C1 segment of cervical spinal cord (tissue), 14 donors: ENCODE results near the gene COPE.
"Not testable (repeated sequence)": the region's sequence is repeated elsewhere in the genome, so short reads cannot be mapped to it uniquely, and the experiment has no call there.

Experiments used
- DNase-seq, 14 donors: peaks; one replicate each; lab custom pipeline; 2025; lab: John Stamatoyannopoulos, UW

Gene COPE

DNA sequence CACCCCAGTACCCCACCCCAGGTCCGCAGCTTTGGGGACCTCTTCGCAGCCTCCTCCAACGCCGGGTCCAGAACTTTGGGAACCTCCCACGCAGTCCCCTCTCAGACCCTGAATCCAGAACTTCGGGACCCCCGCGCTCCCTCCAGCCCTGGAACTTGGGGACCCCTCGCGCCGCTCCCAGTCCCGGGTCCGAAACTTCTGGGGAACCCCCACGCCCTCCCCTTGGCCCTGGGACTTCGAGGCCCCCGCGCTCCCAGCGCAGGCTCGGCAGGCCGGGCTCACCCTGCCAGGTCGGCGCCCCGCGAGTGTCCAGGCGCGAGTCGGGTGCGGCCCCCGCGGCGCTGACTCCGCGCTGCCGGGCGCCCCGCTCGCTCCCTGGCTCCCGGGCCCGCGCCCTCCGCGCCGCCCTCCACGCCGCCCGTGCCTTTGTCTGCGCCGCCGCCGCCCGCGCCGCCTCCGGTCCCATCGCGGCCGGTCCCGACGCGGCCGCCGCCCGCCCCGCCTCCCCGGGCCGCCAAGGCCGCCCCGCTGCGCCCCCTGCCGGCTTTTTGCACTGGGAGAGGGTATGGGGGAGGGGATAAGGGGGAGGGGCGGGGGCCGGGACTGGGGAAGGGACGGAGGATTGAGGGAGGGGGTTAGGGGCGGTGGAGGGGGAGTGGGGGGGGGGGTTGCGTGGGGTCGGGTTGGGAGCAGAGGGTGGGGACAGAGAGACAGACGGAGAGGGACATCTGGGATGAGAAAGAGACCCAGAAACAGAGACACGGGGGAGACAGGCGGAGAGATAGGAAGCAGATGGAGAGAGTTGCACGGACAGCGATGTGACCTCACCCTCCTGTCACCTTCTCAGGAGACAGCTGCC is 21.8 kb upstream of the COPE start, which contains the start of gene HOMER3:
Gene HOMER3 (minus strand): TSS at position 449 of the 859 bp plus-strand sequence. CDS start 2,235 bp downstream, outside the sequence.
- peak in 12 of 14 donors; percentile 47 to 90 (median 68) for DNase-seq

DNA sequence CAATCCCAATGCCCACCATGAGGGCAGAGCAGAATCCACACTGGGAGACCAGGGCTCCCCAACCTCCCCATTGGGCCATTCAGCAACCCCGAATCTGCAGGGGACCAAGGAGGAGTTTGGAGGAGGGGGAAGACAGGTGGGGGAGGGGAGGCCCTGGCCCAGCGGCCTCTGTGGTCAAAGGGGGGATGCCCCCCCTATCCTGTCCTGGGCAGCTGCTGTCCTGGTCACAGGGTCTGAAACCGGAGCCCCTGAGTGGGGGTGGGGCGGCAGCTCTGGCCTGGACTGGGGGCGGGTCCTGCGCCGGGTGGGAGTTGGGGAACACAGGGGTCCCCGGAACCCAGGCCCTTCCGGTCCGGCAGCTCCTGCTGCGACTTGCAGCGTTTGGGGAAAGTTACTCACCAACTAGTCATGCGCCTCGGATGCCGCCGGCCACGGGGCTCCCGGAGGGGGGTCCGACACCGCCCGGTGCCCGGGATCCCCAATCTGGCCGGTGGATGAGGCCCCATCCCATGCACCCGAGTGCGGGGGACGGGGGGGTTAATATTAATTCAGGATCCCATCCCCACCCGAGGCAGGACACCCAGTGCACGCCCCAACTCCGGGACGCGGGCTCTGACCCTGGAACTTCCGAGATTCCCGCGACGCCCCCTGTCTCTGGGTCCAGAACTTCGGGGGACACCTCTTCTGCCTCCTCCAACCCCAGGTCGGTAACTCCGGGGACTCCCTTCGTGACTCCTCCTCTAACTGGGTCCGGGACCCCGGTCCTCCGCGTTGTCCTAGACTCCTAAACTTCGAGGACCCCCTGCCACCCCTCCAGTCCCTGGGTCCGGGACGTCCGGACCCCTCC is 21.0 kb upstream of the COPE start:
- DNase-seq = peak in 12 of 14 donors; percentile 18 to 82 (median 54)

DNA sequence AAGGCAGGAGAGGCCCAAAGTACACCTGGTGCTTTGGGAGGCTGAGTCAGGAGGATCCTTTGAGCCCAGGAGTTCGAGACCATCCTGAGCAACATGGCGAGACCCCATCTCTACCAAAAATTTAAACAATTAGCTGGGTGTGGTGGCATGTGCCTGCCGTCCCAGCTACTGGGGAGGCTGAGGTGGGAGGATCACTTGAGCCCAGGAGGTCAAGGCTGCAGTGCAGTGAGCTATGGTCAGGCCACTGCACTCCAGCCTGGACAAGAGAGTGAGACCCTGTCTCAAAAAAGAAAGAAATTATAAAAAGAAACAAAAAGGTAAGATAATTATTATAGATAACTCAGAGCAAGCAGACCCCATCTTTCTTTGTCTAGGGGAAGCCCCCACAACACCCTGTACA is 20.0 kb upstream of the COPE start:
- no peak for DNase-seq

DNA sequence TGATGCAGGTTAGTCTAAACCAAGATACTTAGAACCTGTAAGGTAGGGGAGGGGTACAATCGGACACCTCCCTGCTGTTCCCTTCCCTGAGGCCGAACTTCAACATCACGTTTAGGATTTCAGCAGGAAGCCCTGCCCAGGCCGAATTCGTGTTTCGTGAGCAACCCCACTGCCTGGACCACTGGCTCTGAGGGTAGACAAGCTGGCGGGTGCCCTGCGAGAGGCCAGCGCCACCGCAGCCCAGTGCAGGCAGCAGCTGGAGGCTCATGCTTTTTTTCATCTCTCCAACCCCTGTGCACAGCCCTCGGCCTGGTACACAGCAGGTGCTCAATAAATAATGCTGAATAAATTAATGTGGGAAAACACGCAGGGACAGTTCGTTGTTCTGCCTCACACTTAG is 14.1 kb upstream of the COPE start:
- DNase-seq = no peak

DNA sequence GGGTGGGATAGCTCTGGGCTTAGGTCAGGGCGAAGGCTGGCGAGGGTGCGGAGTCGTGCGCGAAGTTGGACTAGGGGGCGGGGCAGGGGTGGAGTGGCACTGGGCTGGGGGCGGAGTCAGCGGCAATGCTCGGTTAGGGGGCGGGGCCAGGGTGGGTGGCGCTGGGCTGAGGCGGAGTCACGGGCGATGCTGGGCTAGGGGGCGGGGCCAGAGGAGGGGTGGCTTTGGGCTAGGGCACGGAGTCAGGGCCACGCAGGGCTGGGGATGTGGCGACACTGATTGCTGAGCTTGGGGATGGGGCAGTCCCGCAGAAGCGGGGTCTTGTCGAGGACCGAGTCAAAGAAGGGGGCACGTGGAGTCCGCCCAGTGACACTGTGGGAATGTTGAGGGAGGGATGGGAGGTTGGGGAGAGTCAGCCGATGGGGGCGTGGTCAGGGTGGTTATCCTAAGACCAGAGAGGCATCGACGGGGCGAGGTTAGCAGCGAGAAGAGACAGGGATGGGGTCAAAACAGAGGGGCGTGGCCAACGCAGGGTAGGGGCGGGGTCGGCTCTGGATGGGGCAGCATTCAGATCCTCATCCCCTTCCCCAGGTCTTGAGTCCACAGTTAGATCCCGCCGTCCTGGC is 13.1 kb upstream of the COPE start:
- peak in 9 of 14 donors; percentile 3 to 61 (median 39) for DNase-seq

DNA sequence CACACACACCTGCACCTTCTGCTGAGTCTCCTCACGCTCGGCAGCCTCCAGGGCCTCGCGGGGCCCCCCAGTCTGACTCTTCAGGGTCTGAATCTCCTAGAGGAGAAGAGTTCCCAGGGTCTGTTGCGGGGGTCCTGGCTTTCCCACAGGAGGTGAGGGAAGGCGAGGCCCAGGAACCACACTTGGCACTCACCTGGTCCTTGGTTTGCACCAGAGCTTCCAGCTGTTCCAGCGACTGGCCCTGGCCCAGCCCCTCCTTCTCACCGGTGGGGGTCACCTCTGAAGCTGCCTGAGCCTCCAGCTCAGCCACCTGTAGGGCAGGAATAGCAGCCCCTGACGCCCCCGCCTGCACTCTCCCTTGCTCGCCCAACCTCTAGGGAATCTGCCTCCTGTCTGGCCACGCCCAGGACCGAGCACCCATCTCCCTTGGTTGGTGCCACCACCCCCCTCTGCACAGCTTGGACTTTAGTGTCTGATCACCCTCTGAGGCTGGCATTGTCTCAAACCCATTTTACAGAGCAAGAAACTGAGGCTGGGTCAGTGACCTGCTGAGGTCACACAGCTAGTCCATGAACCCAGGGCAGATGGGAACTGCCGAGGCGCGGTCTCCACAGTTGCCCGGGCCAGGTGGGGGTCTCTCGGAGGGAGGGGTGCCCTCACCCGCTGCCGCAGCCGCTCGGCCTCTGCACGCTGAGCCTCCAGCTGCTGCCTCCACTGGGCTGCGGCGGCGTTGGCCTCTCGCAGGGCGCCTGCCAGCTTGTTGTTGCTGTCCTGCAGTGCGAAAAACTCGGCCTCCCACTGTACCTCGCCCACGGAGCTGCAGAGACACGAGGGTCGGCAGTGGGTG is 12.4 kb upstream of the COPE start:
- DNase-seq = no peak

DNA sequence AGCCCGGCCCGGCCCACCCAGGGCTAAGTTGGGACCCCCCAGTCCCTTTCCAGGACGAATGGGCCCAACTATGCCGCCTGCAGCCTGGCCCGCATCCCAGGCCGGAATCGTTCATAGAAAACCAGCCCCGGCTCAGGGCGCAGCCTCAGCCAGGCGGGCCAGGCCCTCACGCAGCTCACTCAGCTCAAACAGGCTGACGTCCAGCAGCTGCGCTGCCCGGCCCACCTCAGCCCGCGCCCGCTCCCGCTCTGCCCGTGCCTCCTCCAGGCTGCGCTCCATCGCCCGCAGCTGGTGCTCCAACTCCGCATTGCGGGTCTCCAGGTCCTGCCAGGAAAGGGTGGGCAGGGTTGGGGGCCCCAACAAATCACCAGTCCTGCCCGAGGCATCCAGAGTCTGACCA is 10.1 kb upstream of the COPE start:
- DNase-seq = no peak

DNA sequence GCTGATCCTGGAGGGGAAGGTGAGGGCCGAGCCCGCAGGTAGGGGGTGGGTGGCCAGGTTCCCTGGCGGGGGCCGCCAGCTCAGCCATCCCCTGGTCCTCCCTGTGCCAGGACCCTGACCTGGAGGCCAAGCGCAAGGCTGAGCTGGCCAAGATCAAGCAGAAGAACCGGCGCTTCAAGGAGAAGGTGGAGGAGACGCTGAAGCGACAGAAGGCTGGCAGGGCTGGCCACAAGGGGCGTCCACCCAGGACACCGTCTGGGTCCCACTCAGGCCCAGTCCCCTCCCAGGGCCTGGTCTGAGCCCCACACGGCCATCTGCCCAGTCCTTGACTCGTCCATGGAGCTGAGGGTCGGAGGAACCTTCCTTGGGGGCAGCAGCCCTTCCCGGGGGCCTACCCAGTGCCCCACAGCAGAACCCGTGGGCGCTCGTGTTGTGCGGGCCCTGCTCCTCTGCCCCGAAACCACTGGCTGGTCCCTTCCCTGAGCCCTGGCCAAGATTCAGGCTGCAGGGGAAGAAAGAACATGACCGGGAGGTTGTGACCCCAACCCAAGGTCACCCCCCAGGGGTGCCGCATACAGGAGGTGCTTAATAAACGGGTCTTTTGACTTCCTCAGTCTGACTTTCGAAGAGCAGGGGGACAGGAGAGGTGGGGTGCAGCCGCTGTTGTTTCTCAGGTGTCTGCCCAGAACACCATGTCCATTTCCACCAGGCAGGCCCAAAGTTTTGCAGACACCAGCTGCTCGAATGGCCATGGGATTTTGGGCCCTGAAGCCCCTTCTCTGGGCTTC is 9.0 kb upstream of the COPE start:
- DNase-seq = no peak

DNA sequence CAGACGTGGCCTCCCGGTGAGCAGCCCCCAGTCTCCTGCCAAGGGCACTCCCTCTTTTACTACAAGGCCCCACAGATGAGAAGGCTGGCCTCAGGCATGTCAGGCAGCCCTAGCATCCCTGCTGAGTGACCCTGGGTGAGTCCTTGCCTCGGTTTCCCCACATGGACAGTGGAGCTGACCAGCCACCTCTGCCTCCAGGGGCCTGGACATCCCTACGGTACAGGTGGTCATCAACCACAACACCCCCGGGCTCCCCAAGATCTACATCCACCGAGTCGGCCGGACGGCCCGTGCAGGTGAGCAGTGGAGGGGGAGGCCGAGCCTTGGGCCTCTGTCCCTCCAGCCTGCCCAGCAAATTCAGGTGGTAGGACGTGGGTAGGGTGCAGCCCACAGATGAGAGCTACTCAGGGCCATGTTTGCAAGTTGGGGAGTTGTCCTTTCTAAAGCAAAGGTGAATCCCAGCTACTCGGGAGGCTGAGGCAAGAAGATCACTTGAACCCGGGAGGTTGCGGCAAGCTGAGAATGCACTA is 5.6 kb upstream of the COPE start:
- no peak for DNase-seq

DNA sequence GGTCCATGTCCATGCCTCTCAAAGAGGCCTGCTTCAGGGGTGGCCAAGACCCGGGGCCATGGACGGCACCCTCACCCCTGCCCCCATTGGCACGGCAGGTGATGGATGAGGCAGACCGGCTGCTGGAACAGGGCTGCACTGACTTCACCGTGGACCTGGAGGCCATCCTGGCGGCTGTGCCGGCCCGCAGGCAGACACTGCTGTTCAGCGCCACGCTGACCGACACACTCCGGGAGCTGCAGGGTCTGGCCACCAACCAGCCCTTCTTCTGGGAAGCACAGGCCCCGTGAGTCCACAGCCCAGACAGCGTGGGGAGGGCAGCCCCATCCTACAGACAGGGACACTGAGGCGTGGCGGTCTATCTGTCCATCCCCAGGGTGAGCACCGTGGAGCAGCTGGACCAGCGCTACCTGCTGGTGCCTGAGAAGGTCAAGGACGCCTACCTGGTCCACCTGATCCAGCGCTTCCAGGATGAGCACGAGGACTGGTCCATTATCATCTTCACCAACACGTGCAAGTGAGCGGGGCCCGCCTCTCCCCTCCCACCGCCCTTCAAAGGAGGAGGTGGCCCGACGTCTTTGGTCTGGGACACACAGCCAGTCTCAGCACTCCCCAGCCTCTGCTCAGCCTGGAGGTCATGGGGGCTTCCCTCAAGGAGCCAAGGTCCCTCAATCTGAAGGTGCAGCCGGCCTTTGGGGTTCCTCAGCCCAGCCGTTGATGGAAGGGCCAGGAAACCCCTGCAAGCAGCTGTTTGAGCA is 3.2 kb upstream of the COPE start:
- DNase-seq = no peak

DNA sequence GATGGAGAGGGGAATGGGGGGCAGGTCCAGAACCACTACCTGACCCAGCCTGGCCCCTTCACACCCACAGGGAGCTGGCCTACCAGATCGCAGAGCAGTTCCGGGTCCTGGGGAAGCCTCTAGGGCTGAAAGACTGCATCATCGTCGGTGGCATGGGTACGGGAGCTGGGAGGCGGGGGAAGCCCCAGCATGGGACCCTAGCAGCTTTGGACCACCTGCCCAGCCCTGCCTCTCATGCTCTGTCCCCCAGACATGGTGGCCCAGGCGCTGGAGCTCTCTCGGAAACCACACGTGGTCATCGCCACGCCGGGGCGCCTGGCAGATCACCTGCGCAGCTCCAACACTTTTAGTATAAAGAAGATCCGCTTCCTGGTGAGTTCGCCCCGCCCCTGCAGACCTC is 2.4 kb upstream of the COPE start:
- no peak for DNase-seq

DNA sequence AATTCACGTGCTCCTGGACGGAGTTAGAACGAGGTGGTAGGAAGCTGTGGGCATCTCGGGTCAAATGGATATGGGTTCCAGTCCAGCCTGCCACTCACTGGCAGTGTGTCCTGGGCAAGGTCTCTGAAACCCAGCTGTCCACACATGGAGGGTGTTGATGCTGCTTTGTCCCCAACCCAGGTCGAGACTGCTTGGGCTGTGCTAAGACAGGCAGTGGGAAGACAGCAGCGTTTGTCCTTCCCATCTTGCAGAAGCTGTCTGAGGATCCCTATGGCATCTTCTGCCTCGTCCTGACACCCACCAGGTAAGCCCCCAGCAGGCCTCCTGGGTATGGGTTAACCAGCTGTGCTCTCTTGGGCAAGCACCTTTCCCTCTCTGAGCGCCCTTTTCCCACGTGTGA is 1.2 kb upstream of the COPE start:
- DNase-seq = no peak

DNA sequence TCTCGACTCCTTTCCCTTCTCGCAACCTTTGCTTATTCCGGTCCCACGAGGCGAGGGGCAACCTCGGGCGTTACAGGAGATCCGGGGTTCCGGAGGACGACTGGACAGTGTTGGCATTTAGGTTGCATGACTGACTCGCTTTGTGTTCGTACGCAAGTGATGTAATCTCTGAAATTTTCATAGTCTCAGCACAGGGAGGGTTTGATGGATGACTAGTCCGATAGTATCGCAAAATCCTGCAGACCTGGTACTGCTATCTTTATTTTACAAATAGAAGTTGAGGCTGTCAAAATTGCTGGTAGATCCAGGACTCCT is 670 bp upstream of the COPE start:
- DNase-seq = no peak

DNA sequence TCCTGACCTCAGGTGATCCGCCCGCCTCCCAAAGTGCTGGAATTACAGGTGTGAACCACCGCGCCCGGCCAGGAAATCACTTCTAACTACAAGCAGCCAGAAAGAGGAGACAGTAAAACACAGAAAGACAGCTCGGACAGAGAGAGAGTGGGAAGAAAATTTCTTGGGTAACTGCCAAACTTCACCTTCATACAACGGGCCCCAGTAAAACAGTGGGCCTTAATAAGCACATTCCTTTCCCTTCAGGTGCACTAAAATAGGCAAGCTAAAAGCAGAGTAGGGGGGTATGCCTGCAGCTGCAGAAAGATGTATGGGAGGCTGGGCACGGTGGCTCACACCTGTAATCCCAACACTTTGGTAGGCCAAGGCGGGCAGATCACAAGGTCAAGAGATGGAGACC is 1.6 kb downstream of the COPE start:
- DNase-seq = not testable (repeated sequence)

DNA sequence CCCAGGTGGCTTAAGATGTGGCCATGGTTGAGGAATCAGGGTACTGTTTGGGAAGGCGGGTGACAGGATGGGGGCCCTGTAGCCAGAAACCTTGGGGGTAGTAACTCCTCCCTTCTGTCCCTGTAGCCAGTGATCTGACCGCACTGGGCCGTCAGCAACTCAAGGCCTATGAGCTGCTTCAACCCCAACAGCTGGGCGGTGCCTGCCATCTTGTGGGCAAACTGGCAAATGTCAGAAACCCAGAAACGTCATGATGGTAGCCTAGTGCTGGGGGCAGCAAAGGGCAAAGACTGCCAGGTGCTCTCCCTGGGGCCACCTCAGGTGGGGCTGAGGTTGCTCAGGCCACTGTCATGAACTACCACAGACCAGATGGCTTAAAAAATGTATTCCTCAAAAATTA is 3.5 kb downstream of the COPE start:
- peak in 11 of 14 donors; percentile 13 to 66 (median 46) for DNase-seq

DNA sequence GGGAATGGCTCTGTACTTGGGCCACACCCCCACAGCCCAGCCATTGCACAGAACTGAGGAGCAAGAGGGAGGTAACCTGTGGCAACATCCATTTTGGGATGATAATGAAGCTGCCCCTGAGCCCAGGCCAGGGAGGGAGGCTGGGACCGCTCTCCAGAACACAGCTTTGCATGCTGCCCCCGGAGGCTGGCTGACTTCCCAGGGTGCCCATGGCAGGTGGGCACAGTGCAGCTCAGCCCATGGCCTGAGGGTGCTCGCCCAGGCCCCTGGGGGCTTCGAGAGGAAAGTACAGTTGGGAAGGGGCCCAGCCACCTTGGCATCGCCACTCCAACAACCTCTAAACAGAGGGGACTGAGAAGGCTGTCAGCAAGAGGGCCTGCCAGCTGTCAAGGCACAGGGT is 5.7 kb downstream of the COPE start:
- no peak for DNase-seq

DNA sequence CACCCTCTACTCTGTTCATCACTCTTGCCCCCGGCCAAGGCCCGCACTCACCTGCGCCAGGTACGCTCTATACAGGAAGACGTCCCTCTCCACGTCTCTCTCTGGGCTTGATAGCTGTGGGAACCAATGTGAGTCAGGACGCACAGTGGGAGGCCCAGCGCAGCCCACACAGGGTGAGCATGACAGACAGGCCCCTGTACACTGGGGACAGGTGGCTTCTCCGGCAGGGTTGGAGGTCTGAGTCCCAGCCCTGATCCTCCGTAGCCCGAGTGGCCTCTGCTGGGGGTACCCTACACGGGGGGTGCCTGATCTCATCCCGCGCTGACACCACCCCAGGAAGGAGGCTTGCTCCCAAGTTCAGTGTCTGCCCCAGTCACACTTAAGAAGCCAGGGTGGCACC is 6.3 kb downstream of the COPE start:
- no peak for DNase-seq

DNA sequence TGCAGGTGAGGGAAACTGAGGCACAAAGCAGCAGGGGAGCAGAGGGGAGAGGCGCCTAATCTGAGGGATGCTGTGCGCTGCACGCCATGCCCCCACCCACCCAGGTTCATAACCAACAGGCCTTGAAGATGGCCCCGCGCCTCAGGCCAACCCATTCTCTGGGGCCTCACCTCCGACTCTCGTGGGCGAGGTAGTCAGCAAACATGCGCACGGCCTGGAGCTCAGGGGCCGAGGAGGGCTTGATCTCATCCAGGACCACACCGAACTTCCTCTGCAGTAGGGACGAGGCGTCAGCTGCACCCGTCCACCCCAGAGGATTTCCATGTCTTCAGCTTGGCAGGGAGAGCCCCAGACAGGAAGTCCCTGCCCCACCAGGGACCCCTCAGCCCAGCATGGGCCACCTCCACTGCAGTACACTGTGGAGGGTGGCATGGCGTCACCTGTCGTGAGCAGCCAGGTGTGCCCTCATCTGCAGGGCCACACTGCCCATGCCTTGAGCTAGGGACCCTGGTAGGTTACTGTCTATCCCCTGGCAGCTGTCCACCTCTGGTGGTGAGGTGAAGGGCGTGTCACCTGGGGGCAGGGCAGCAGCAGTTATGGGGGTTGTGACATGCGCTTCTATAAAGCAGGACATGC is 8.3 kb downstream of the COPE start:
- no peak for DNase-seq

DNA sequence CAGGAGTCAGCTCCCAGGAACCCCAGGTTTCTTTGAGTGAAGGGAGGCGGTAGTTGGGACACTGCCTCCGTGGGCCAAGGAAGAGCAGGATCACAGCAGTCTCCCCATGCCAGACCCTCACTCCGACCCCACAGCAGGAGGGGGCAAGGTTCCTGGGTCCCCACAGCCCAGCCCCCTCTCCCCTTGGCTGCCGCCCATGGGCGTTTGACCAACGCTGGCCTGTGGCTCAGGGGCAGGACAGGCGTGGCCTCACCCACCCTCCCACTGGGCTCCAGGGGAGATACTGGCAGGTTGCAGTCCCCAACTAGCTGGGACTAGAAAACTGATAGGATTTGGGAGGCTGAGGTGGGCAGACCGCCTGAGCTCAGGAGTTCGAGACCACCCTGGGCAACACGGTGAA is 9.2 kb downstream of the COPE start:
- no peak for DNase-seq
